Left renal cortex interstitium (tissue), 4 donors: ENCODE results near the gene POLR2F. TPM values are rescaled to one million over a fixed set of nuclear protein-coding genes. Genes with fewer than 3 reads are reported as not detected.

Source experiments
- DNase-seq, 4 donors: peaks; one replicate each; pipeline ENCODE4 v3.0.0-alpha.2; 2013; ENCODE audit warnings: low read depth in 4 of 4, low spot score in 2 of 4, missing footprints in 1 of 4
- polyA plus RNA-seq, 4 donors: library from polyadenylated mRNA; unstranded; fragments of 120-200 nt; gene quantifications; one replicate each; pipeline ENCODE4 v1.2.1, GENCODE V29; 2013; ENCODE audit not compliant: insufficient read length in 4 of 4

Gene POLR2F
- 10 to 100 TPM; 69.0 to 86.8 (median 73.5) TPM for polyA plus RNA-seq

GRCh38 chr22:37953437-37954179, at the start of gene POLR2F, which contains the start of gene C22orf23:
POLR2F (plus strand) TSS chr22:37953699; CDS start chr22:37953788, 89 bp downstream.
C22orf23 (minus strand) TSS chr22:37953601; CDS start chr22:37953149, 452 bp downstream.
- peak; percentile 86 to 95 (median 90) for DNase-seq

DNA sequence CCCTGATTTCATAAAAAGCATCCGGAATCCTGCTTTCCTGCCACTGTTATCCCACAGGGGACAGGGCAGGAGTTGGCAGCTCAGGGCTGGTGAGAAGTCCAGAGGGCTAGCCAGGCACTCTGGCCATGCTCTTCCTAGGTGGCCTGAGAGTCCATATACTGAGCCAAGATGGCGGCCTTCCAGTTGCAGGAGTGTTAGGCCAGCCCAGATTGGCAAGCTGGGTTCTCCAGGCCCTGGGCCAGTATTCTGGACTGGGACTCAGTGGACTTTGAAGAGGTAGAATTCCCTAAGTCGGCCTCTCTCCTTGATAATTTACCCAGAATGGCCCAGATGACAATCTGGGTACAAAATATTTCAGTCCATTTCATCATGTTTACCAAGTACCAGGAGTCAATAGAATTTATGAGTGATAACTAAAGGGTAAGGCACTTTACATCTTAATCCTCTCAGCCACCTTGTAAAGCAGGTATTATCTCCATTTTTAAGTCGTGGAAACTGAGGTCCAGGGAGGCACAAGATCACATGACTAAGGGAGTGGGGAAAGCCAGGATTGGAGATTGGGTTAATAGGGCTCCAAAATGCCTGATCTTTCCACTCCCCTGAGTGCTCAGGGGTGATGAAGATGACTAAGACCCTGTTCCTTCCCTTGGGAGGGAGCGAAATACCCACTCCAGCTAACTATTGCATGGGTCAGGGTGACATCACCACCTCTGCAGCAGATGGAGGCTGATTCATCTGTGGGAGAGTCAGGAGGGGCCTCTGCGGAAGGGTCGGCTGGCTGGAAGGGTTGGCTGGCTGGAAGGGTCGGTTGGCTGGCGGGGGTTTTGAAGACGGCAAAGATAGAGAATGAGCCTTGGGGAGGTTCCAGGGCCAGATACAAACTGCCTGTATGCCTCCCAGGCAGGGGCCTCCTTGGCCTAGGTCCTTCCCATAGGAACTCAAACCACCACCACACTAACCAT, 48.6 kb upstream of the POLR2F start:
- no peak for DNase-seq

GRCh38 chr22:37905534-37906363, 47.8 kb upstream of the POLR2F start, which contains the start of gene MICALL1:
MICALL1 (plus strand) TSS chr22:37906297; CDS start chr22:37906423, 126 bp downstream.
- no peak for DNase-seq

GRCh38 chr22:37906364-37907008, 47.0 kb upstream of the POLR2F start:
- no peak for DNase-seq

DNA sequence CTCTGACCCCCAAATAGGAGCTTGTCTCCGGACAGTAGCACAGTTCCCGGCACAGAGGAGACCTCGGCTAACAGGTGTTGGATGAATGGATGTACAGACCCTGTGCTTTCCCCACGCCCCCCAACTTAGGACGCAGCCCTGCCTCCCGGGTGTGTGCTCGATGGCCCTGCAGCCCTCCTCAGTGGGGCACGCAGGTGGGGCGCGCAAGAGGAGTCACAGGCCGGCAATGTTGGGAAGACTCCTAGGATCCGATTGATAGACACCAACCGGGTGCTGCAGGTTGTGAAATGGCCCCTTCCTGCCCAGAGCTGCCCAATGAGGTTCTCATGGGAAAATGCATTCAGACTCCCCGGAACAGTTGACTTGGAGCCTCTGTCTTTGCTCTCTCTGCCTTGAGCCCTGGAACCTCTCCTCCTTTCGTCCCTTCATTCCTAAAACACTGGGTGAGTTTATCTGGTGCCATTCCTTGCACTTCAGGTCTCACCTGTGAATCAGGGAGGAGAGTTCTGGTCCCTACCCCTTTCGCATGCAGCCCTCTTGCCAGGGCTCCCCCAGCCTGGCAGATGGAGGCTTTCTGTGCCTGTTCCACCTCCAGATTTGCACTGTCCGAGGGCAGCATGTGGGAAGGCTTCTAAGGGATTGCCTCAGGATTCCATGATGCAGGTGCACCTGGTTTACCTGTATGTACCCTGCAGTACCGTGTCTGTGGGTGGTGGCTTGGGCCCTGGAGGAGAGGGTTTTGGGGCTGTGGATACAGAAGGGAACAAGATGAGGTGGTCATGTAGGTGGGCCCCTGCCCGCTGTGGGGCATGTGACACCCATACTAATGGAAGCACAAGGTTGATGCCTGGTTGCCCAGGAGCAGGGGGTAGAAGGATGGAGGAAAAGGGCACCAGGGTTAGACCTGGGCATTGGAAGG, 46.2 kb upstream of the POLR2F start:
- no peak for DNase-seq

GRCh38 chr22:37909766-37910165, 43.7 kb upstream of the POLR2F start:
- DNase-seq, result no peak

GRCh38 chr22:37910890-37911672, 42.4 kb upstream of the POLR2F start:
- DNase-seq, result no peak

- DNase-seq, result no peak
Measured at GRCh38 chr22:37911697-37912096, 41.8 kb upstream of the POLR2F start.

DNA sequence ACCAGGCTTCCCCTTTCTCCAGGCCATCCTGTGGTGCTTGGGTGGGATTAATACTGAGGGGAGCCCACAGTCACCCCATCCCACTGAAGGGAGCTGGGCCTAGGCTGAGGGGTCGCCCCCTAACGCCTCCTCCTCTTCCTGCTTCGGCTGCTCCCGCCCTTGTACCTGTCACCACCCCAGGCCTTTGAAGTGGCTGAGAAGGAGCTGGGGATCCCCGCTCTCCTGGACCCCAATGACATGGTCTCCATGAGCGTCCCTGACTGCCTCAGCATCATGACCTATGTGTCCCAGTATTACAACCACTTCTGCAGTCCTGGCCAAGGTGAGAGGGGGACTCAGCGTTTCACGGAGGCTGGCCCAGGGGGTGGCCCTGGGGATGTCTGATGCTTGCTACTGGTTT, 41.3 kb upstream of the POLR2F start:
- DNase-seq, result no peak

- DNase-seq, result no peak
Measured at GRCh38 chr22:37913233-37913721, 40.2 kb upstream of the POLR2F start.

DNA sequence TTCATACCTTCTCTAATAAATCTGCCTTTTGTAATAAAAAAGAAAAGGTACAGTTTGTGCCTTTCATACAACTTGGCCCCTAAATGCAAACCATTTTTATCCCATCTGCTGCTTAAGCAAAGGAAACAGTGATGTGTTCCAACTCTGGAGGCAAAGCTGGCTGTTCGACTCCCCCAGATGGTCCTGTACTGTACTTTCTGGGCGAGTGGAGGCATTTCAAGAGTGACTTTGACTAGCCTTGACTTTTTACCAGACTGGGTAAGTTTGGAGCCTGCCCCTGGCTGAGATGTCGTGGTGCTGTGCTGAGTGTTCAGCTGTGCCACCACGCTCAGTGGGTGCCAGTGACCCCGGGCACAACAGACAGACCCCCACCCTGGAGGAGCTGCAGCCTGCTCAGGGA, 37.2 kb upstream of the POLR2F start:
- no peak for DNase-seq

GRCh38 chr22:37917874-37918548, 35.5 kb upstream of the POLR2F start:
- DNase-seq, result no peak

- no peak for DNase-seq
Measured at GRCh38 chr22:37918580-37919270, 34.8 kb upstream of the POLR2F start.

DNA sequence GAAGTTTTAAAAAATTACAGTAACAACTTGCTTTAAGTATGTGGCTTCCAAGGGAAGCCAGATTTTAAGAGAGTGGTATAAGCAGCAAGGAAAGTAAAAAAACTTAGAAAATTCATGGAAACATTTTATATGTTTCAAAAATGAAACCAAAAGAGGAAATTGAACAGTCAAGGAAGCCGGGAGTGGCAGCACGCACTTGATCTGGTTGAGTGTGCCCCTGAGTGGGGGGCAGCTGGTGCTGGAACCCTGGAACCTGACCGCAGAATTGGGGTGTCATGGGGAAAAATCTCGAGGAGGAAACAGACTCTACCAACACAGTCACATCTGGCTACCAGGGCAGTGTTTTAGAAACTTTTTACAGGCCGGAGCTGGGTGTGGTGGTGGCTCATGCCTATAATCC, 33.4 kb upstream of the POLR2F start:
- no peak for DNase-seq

DNA sequence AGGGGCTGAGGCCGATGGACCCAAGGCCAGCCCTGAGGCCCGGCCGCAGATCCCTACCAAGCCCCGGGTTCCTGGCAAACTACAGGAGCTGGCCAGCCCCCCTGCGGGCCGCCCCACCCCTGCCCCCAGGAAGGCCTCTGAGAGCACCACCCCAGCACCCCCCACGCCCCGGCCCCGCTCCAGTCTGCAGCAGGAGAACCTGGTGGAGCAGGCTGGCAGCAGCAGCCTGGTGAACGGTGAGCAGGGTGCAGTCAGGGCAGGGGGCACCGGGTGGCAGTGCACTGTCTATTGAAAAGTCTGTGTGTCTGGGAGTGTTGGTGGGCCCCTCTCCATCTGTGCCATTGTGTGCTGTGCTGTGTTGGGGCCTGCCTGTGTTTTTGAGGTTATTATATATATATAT, 31.3 kb upstream of the POLR2F start:
- DNase-seq, result no peak

GRCh38 chr22:37923927-37924326, 29.6 kb upstream of the POLR2F start:
- no peak for DNase-seq
